ENCODE measurements around the gene ZNF566. TPM values are rescaled to one million over a fixed set of nuclear protein-coding genes. Genes with fewer than 3 reads are reported as not detected.

ZNF566 gene
- total and polyA plus RNA-seq, 2 of the 13 experiments (the other 11 are each of a cell fraction or from before 2014, with no cell fraction given) = 4.8 to 13.7 TPM

GRCh38 chr19:36418287-36419001 lies 70.9 kb downstream of the ZNF566 start, which contains the start of gene ZFP82 (continued):
- TF ChIP-seq SRSF1 (optimal IDR thresholded peaks at IDR 0.05; ENCODE audit: low read depth, low read length) (no peak), ZNF558 (CRISPR knock-in tag; IDR thresholded peaks at IDR 0.05; ENCODE audit: borderline replicate concordance) (no peak), ZKSCAN1 (IDR thresholded peaks at IDR 0.05; ENCODE audit: low read length) (no peak), ZUFSP (CRISPR knock-in tag; IDR thresholded peaks at IDR 0.05; ENCODE audit: borderline replicate concordance) (no peak), KLF9 (CRISPR knock-in tag; IDR thresholded peaks at IDR 0.05; ENCODE audit: low read depth) (no peak), ZNF557 (CRISPR knock-in tag; IDR thresholded peaks at IDR 0.05) (no peak), DBP (CRISPR knock-in tag; IDR thresholded peaks at IDR 0.05; ENCODE audit: not compliant biosample characterization) (no peak), MIER3 (CRISPR knock-in tag; IDR thresholded peaks at IDR 0.05; ENCODE audit: borderline replicate concordance) (no peak), NFE2L1 (CRISPR knock-in tag; IDR thresholded peaks at IDR 0.05; ENCODE audit: borderline replicate concordance) (no peak), ZNF20 (CRISPR knock-in tag; IDR thresholded peaks at IDR 0.05) (no peak), ZNF547 (CRISPR knock-in tag; IDR thresholded peaks at IDR 0.05) (peak; percentile 68), ZNF18 (CRISPR knock-in tag; IDR thresholded peaks at IDR 0.05; ENCODE audit: insufficient replicate concordance) (no peak), AHR (CRISPR knock-in tag; IDR thresholded peaks at IDR 0.05) (no peak), FOXP1 (IDR thresholded peaks at IDR 0.05) (no peak), FOXP1 (CRISPR knock-in tag; IDR thresholded peaks at IDR 0.05) (no peak), ZNF740 (CRISPR knock-in tag; IDR thresholded peaks at IDR 0.05) (no peak), SRSF9 (IDR thresholded peaks at IDR 0.05; ENCODE audit: borderline replicate concordance, insufficient read depth, low read depth, low read length, poor library complexity, severe bottlenecking) (no peak), SYNCRIP (IDR thresholded peaks at IDR 0.05; ENCODE audit: insufficient read depth, low read depth, low read length) (no peak), FOSL2 (CRISPR knock-in tag; IDR thresholded peaks at IDR 0.05) (no peak), ZBTB3 (CRISPR knock-in tag; IDR thresholded peaks at IDR 0.05; ENCODE audit: borderline replicate concordance, low read depth) (no peak), ZBTB43 (CRISPR knock-in tag; conservative IDR thresholded peaks at IDR 0.05) (no peak), ZNF589 (CRISPR knock-in tag; conservative IDR thresholded peaks at IDR 0.05) (no peak), CREB1 (IDR thresholded peaks at IDR 0.05) (peak; percentile 34; the same call in 1 of the 2 replicates), CREB1 (CRISPR knock-in tag; IDR thresholded peaks at IDR 0.05) (no peak), NAIF1 (CRISPR knock-in tag; IDR thresholded peaks at IDR 0.05; ENCODE audit: borderline replicate concordance) (no peak), MAF1 (CRISPR knock-in tag; IDR thresholded peaks at IDR 0.05; ENCODE audit: borderline replicate concordance) (no peak)
